BLaER1 treated with 17β-estradiol and CSF1 and Interleukin-3, amounts not matched to agents 10 nM and 100 nM (cell line): ENCODE data around the gene USP7.

Experiments used
- H3K27ac ChIP-seq, 11 experiments: shearing (Covaris generic); formaldehyde crosslinking; 2 replicates each; pipeline ENCODE4 v1.8.1; 2022
- H3K27me3 ChIP-seq, 11 experiments: shearing (Covaris generic); formaldehyde crosslinking; 2 replicates each; pipeline ENCODE4 v1.8.1; 2022
- H3K36me3 ChIP-seq, 11 experiments: shearing (Covaris generic); formaldehyde crosslinking; 2 replicates each; pipeline ENCODE4 v1.8.1; 2022
- H3K4me1 ChIP-seq, 10 experiments: shearing (Covaris generic); formaldehyde crosslinking; 2 replicates each; pipeline ENCODE4 v1.8.1; 2022
- H3K4me2 ChIP-seq, 11 experiments: shearing (Covaris generic); formaldehyde crosslinking; 2 replicates each; pipeline ENCODE4 v1.8.1; 2022
- H3K4me3 ChIP-seq, 10 experiments: shearing (Covaris generic); formaldehyde crosslinking; 2 replicates each; pipeline ENCODE4 v1.8.1; 2022
- H3K9ac ChIP-seq, 11 experiments: shearing (Covaris generic); formaldehyde crosslinking; 2 replicates each; pipeline ENCODE4 v1.8.1; 2022
- H3K9me3 ChIP-seq, 11 experiments: shearing (Covaris generic); formaldehyde crosslinking; replicated peaks in 1 of 11; 2 replicates each; pipeline ENCODE4 v1.8.1; 2022
- H4K20me1 ChIP-seq, 11 experiments: shearing (Covaris generic); formaldehyde crosslinking; 2 replicates each; pipeline ENCODE4 v1.8.1; 2022
- Cebpa-rat ChIP-seq, 11 experiments: shearing (Covaris generic); IDR thresholded peaks; 2 replicates each; pipeline ENCODE4 v1.8.1; 2022

USP7 gene

GRCh38 chr16:8958344-8959167 is 5.2 kb downstream of the USP7 start:
- Histone ChIP-seq H3K36me3 (peaks cover 0 to 6% (median 0%) of the 10 kb centered on the region in 11 experiments; a peak in 3 of 22 replicates), H4K20me1 (peaks cover 91 to 95% (median 93%) of the 10 kb centered on the region in 11 experiments), H3K4me3 (peak overlapping the region in 8 of 10 experiments; percentile 10 to 41 (median 23); a peak in 11 of 20 replicates), H3K27me3 (no peaks in the 10 kb centered on the region), H3K4me2 (peak overlapping the region; percentile 91 to 100 (median 95)), H3K27ac (peak overlapping the region in 10 of 11 experiments; percentile 10 to 66 (median 44); a peak in 14 of 22 replicates), H3K9me3 (no peaks in the 10 kb centered on the region), H3K4me1 (peaks cover 77 to 83% (median 81%) of the 10 kb centered on the region in 10 experiments), H3K9ac (peak overlapping the region; percentile 3 to 97 (median 50); a peak in 15 of 22 replicates)
- no peak for TF ChIP-seq Cebpa-rat (IDR thresholded peaks at IDR 0.05)

GRCh38 chr16:8957509-8958157 is 6.1 kb downstream of the USP7 start:
- Histone ChIP-seq H3K4me3 (peak overlapping the region in 5 of 10 experiments; percentile 14 to 41 (median 35); a peak in 4 of 20 replicates), H3K4me2 (peak overlapping the region; percentile 91 to 100 (median 95)), H3K9me3 (no peaks in the 10 kb centered on the region), H3K27me3 (no peaks in the 10 kb centered on the region), H3K27ac (peak overlapping the region in 10 of 11 experiments; percentile 10 to 66 (median 44); a peak in 12 of 22 replicates), H3K4me1 (peaks cover 85 to 92% (median 89%) of the 10 kb centered on the region in 10 experiments), H4K20me1 (peaks cover 96 to 99% (median 97%) of the 10 kb centered on the region in 11 experiments), H3K36me3 (peaks cover 0 to 9% (median 0%) of the 10 kb centered on the region in 11 experiments; a peak in 4 of 22 replicates), H3K9ac (peak overlapping the region in 8 of 11 experiments; percentile 8 to 97 (median 48); a peak in 11 of 22 replicates)
- no peak for TF ChIP-seq Cebpa-rat (IDR thresholded peaks at IDR 0.05)

- H3K4me1 ChIP-seq = peaks cover 90 to 96% (median 94%) of the 10 kb centered on the region in 10 experiments
- H3K9me3 ChIP-seq = no peaks in the 10 kb centered on the region
- H3K27ac ChIP-seq = 0 out of 22 replicates have a peak overlapping the region, but pooled peaks of 1 of the 11 experiments have one; percentile 11
- 0 out of 22 replicates have a peak overlapping the region, but pooled peaks of 1 of the 11 experiments have one; percentile 12 for H3K9ac ChIP-seq
- peaks cover 96 to 99% (median 97%) of the 10 kb centered on the region in 11 experiments for H4K20me1 ChIP-seq
- TF ChIP-seq Cebpa-rat (IDR thresholded peaks at IDR 0.05) = no peak
- peaks cover 0 to 9% (median 0%) of the 10 kb centered on the region in 11 experiments; a peak in 5 of 22 replicates for H3K36me3 ChIP-seq
- H3K27me3 ChIP-seq = no peaks in the 10 kb centered on the region
- peak overlapping the region; percentile 91 to 100 (median 95) for H3K4me2 ChIP-seq
- no peak overlapping the region for H3K4me3 ChIP-seq
Observed at GRCh38 chr16:8957063-8957397, 6.7 kb downstream of the USP7 start.

- Histone ChIP-seq H4K20me1 (peaks cover 96 to 99% (median 97%) of the 10 kb centered on the region in 11 experiments), H3K4me3 (no peak overlapping the region), H3K9ac (no peak overlapping the region), H3K27me3 (no peaks in the 10 kb centered on the region), H3K36me3 (peaks cover 0 to 9% (median 0%) of the 10 kb centered on the region in 11 experiments; a peak in 5 of 22 replicates), H3K27ac (0 out of 22 replicates have a peak overlapping the region, but pooled peaks of 2 of the 11 experiments have one; percentile 5 to 11), H3K4me2 (peak overlapping the region; percentile 91 to 100 (median 95); a peak in 21 of 22 replicates), H3K4me1 (peaks cover 90 to 96% (median 94%) of the 10 kb centered on the region in 10 experiments), H3K9me3 (no peaks in the 10 kb centered on the region)
- TF ChIP-seq Cebpa-rat (IDR thresholded peaks at IDR 0.05) = no peak
Observed at GRCh38 chr16:8956265-8957062, 7.2 kb downstream of the USP7 start.

GRCh38 chr16:8955828-8956227 is 7.9 kb downstream of the USP7 start:
- peaks cover 96 to 99% (median 97%) of the 10 kb centered on the region in 11 experiments for H4K20me1 ChIP-seq
- peaks cover 90 to 96% (median 94%) of the 10 kb centered on the region in 10 experiments for H3K4me1 ChIP-seq
- no peaks in the 10 kb centered on the region for H3K9me3 ChIP-seq
- H3K27me3 ChIP-seq = no peaks in the 10 kb centered on the region
- 0 out of 22 replicates have a peak overlapping the region, but pooled peaks of 1 of the 11 experiments have one; percentile 5 for H3K27ac ChIP-seq
- no peak overlapping the region for H3K9ac ChIP-seq
- H3K36me3 ChIP-seq = peaks cover 0 to 9% (median 0%) of the 10 kb centered on the region in 11 experiments; a peak in 4 of 22 replicates
- no peak overlapping the region for H3K4me3 ChIP-seq
- peak overlapping the region; percentile 91 to 100 (median 95); a peak in 21 of 22 replicates for H3K4me2 ChIP-seq
- no peak for TF ChIP-seq Cebpa-rat (IDR thresholded peaks at IDR 0.05)

GRCh38 chr16:8953064-8953463 is 10.6 kb downstream of the USP7 start:
- H3K4me2 ChIP-seq = peak overlapping the region; percentile 54 to 81 (median 69); a peak in 19 of 22 replicates
- peak overlapping the region in 2 of 11 experiments; percentile 19 to 34; a peak in 1 of 22 replicates for H3K9ac ChIP-seq
- no peak for TF ChIP-seq Cebpa-rat (IDR thresholded peaks at IDR 0.05)
- no peaks in the 10 kb centered on the region for H3K27me3 ChIP-seq
- peaks cover 0 to 9% (median 0%) of the 10 kb centered on the region in 11 experiments; a peak in 4 of 22 replicates for H3K36me3 ChIP-seq
- H4K20me1 ChIP-seq = peaks cover 96 to 99% (median 97%) of the 10 kb centered on the region in 11 experiments
- peaks cover 90 to 96% (median 94%) of the 10 kb centered on the region in 10 experiments for H3K4me1 ChIP-seq
- H3K4me3 ChIP-seq = no peak overlapping the region
- H3K9me3 ChIP-seq = no peaks in the 10 kb centered on the region
- H3K27ac ChIP-seq = no peak overlapping the region

GRCh38 chr16:8952281-8952751 is 11.4 kb downstream of the USP7 start:
- H3K4me2 ChIP-seq = peak overlapping the region; percentile 54 to 81 (median 69)
- no peak overlapping the region for H3K4me3 ChIP-seq

More at GRCh38 chr16:8952281-8952751, 11.4 kb downstream of the USP7 start:
- TF ChIP-seq Cebpa-rat (IDR thresholded peaks at IDR 0.05) = no peak
- Histone ChIP-seq H3K4me1 (peaks cover 90 to 96% (median 94%) of the 10 kb centered on the region in 10 experiments), H3K27ac (no peak overlapping the region), H3K27me3 (no peaks in the 10 kb centered on the region), H3K9me3 (no peaks in the 10 kb centered on the region), H3K9ac (peak overlapping the region in 3 of 11 experiments; percentile 3 to 30 (median 11); a peak in 3 of 22 replicates), H3K36me3 (peaks cover 0 to 9% (median 0%) of the 10 kb centered on the region in 11 experiments; a peak in 4 of 22 replicates), H4K20me1 (peaks cover 96 to 99% (median 97%) of the 10 kb centered on the region in 11 experiments)
